Keratinocyte (primary cell): ENCODE measurements around the gene HINFP. TPM values are rescaled to one million over a fixed set of nuclear protein-coding genes. Genes with fewer than 3 reads are reported as not detected.

ENCODE experiments used
- DNase-seq: peaks from one replicate; pipeline ENCODE4 v3.0.0-alpha.2; 2011; ENCODE audit warnings: low read depth, missing footprints, low spot score
- FAIRE-seq: peaks from 2 replicates; lab custom pipeline; 2011; peaks lifted over from hg19 to GRCh38; lab: Jason Lieb, UNC
- H2AFZ ChIP-seq: 2 replicates; pipeline ENCODE4 v1.6.0; 2012; ENCODE audit warnings: low read length, control low read depth, inconsistent platforms; ENCODE audit not compliant: control insufficient read depth
- H3K27ac ChIP-seq: 2 replicates; pipeline ENCODE4 v1.5.1; 2011; ENCODE audit warnings: low read length; ENCODE audit not compliant: control insufficient read depth, insufficient read depth
- H3K27me3 ChIP-seq: 3 replicates; pipeline ENCODE4 v1.6.0; 2011; ENCODE audit warnings: low read length; ENCODE audit not compliant: control insufficient read depth, insufficient read depth; ENCODE audit errors: extremely low read depth
- H3K36me3 ChIP-seq, 2 experiments: 2 replicates in 1 of 2; 3 replicates in 1 of 2; pipeline ENCODE4 v1.5.1; 2011; ENCODE audit warnings: low read length in 2 of 2, mild to moderate bottlenecking in 1 of 2; ENCODE audit not compliant: control insufficient read depth in 2 of 2, insufficient read depth in 2 of 2; ENCODE audit errors: extremely low read depth in 1 of 2
- H3K4me1 ChIP-seq: 3 replicates; pipeline ENCODE4 v1.5.1; 2011; ENCODE audit warnings: low read length; ENCODE audit not compliant: control insufficient read depth, insufficient read depth; ENCODE audit errors: extremely low read depth
- H3K4me2 ChIP-seq: 3 replicates; pipeline ENCODE4 v1.6.0; 2011; ENCODE audit warnings: low read depth, low read length; ENCODE audit not compliant: control insufficient read depth, insufficient read depth; ENCODE audit errors: extremely low read depth
- H3K4me3 ChIP-seq, 3 experiments: fragments of 200-600 bp in 1 of 3; sonication (generic) in 1 of 3; 2 replicates in 2 of 3; 3 replicates in 1 of 3; pipeline ENCODE4 v1.5.1; 2011 to 2016; ENCODE audit warnings: low read length in 3 of 3, mild to moderate bottlenecking in 3 of 3, control low read depth in 2 of 3, inconsistent platforms in 1 of 3, low read depth in 1 of 3, mixed read lengths in 1 of 3, mixed run types in 1 of 3, moderate library complexity in 1 of 3; ENCODE audit not compliant: control insufficient read depth in 2 of 3, insufficient read depth in 2 of 3; ENCODE audit errors: extremely low read depth in 1 of 3
- H3K79me2 ChIP-seq: 2 replicates; pipeline ENCODE4 v1.6.0; 2012; ENCODE audit warnings: low read length; ENCODE audit not compliant: control insufficient read depth, insufficient read depth
- H3K9ac ChIP-seq: 3 replicates; pipeline ENCODE4 v1.6.0; 2011; ENCODE audit warnings: low read length; ENCODE audit not compliant: control insufficient read depth, insufficient read depth; ENCODE audit errors: extremely low read depth
- H3K9me1 ChIP-seq: 3 replicates; pipeline ENCODE4 v1.6.0; 2011; ENCODE audit warnings: low read length; ENCODE audit not compliant: control insufficient read depth, insufficient read depth; ENCODE audit errors: extremely low read depth
- H3K9me3 ChIP-seq: 2 replicates; pipeline ENCODE4 v1.5.1; 2012; ENCODE audit warnings: low read depth, low read length; ENCODE audit not compliant: control insufficient read depth
- H4K20me1 ChIP-seq: 3 replicates; pipeline ENCODE4 v1.6.0; 2011; ENCODE audit warnings: low read length; ENCODE audit not compliant: control insufficient read depth, insufficient read depth; ENCODE audit errors: extremely low read depth
- EZH2 ChIP-seq: IDR thresholded peaks from one replicate; pipeline ENCODE4 v1.6.1; 2012; ENCODE audit warnings: inconsistent platforms, mild to moderate bottlenecking, low read length, moderate library complexity
- dilution Hi-C: fragments of 300-500 bp; cut with MboI; formaldehyde crosslinking; loops from one replicate; pipeline ENCODE4 v1.7.0; 2020; ENCODE audit warnings: low sequenced_read_pairs; ENCODE audit not compliant: extremely low pct_ligation_motif_present
- polyA plus RNA-seq, 5 experiments: library from polyadenylated mRNA; depleted of rRNA in 3 of 5; stranded (reverse) in 3 of 5; stranded (forward) in 1 of 5; unstranded in 1 of 5; fragments of >200 nt; gene quantifications; 1 replicate in 1 of 5; 2 replicates in 3 of 5; 3 replicates in 1 of 5; pipeline versions ENCODE4 v1.2.1 to v1.2.3, GENCODE V29; 2011 to 2012; ENCODE audit warnings: missing spikeins in 2 of 5, low read depth in 1 of 5, low replicate concordance in 1 of 5
- TF ChIP-seq, protein P1 (sequence below), 3 experiments: IDR thresholded peaks in 1 of 3; conservative IDR thresholded peaks in 1 of 3; optimal IDR thresholded peaks in 1 of 3; 2 replicates in 2 of 3; 3 replicates in 1 of 3; pipeline versions ENCODE3 to v1.5.1; 2011; ENCODE audit warnings: low read length in 3 of 3, mild to moderate bottlenecking in 3 of 3, moderate library complexity in 2 of 3, control low read depth in 1 of 3, inconsistent platforms in 1 of 3; ENCODE audit not compliant: insufficient read depth in 2 of 3; ENCODE audit errors: extremely low read depth in 1 of 3

HINFP gene
- polyA plus RNA-seq, 1 donor (not counting 4 experiments of a cell fraction or from before 2014, with no cell fraction given), result 15.6 TPM

DNA sequence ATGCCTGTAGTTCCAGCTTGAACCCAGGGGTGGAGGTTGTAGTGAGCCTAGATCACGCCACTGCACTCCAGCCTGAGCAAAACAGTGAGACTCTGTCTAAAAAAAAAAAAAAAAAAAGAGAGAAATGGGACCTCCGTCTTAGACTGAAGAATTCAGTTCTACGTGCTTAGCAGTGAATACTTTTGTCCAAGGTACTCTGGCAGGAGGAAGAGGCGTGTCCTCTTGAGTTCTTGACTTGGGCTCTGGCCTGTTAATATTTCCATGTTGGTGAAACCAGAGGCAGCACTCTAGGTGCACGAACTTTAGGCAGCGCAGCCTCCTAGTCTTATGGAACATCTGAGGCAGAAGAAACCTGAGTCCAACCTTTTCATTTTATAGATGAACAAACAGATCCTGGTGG, 34.3 kb upstream of the HINFP start:
- no peak overlapping the region for H3K4me3 ChIP-seq
- H3K36me3 ChIP-seq, result peaks cover 12 to 19% of the 10 kb centered on the region in 2 experiments
- dilution Hi-C loops, result no loop called here
- no peaks in the 10 kb centered on the region for H4K20me1 ChIP-seq
- peak overlapping the region; percentile 46 for H3K4me2 ChIP-seq
- no peak overlapping the region for H3K27ac ChIP-seq
- FAIRE-seq (no peak), DNase-seq (no peak)
- H2AFZ ChIP-seq, result no peak overlapping the region
- no peaks in the 10 kb centered on the region for H3K9me3 ChIP-seq
- no peaks in the 10 kb centered on the region for H3K27me3 ChIP-seq
- H3K9ac ChIP-seq, result no peak overlapping the region
- H3K4me1 ChIP-seq, result peaks cover 23% of the 10 kb centered on the region
- peaks cover 20% of the 10 kb centered on the region for H3K79me2 ChIP-seq
- H3K9me1 ChIP-seq, result no peaks in the 10 kb centered on the region
- no peak for TF ChIP-seq EZH2
- TF ChIP-seq, protein P1, sequence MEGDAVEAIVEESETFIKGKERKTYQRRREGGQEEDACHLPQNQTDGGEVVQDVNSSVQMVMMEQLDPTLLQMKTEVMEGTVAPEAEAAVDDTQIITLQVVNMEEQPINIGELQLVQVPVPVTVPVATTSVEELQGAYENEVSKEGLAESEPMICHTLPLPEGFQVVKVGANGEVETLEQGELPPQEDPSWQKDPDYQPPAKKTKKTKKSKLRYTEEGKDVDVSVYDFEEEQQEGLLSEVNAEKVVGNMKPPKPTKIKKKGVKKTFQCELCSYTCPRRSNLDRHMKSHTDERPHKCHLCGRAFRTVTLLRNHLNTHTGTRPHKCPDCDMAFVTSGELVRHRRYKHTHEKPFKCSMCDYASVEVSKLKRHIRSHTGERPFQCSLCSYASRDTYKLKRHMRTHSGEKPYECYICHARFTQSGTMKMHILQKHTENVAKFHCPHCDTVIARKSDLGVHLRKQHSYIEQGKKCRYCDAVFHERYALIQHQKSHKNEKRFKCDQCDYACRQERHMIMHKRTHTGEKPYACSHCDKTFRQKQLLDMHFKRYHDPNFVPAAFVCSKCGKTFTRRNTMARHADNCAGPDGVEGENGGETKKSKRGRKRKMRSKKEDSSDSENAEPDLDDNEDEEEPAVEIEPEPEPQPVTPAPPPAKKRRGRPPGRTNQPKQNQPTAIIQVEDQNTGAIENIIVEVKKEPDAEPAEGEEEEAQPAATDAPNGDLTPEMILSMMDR (optimal IDR thresholded peaks at IDR 0.05 in 1 of 3, IDR thresholded peaks at IDR 0.05 in 1 of 3, conservative IDR thresholded peaks at IDR 0.05 in 1 of 3; ENCODE audit: extremely low read depth in 1 of 3, insufficient read depth in 2 of 3, low read length in 3 of 3), result no peak

DNA sequence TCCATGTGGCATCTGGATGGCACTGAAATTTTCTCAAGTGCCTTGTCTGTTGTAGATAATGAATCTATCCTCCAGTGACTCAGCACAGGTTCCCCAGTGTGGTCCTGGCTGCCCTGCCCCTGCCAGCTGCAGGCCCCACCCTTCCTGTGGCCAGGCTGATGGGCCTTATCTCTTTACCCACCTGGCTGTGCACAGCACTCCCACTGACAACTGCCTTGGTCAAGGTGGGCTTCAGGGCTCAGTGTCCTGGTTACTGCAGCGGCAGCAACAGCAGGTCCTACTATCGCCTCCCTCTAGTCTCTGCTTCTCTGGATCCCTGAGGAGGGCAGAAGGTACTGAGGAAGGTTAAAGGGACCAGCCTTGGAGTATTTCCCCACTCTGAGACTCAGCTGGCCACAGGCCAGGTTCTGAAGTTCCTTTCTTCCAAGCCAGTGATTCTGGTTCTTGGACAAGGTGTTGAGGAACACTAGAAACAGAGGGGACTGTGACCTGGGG, 33.6 kb upstream of the HINFP start:
- Histone ChIP-seq H3K4me3 (no peak overlapping the region), H3K4me1 (peaks cover 27% of the 10 kb centered on the region), H4K20me1 (no peaks in the 10 kb centered on the region), H3K27me3 (no peaks in the 10 kb centered on the region), H3K9me3 (no peaks in the 10 kb centered on the region), H3K9me1 (no peaks in the 10 kb centered on the region), H3K36me3 (peaks cover 19 to 22% of the 10 kb centered on the region in 2 experiments), H3K4me2 (peak overlapping the region; percentile 46), H3K27ac (no peak overlapping the region), H3K9ac (no peak overlapping the region), H3K79me2 (peaks cover 26% of the 10 kb centered on the region), H2AFZ (no peak overlapping the region)
- dilution Hi-C loops, result no loop called here
- FAIRE-seq (no peak), DNase-seq (no peak)
- TF ChIP-seq EZH2, result no peak
- TF ChIP-seq, protein P1 (optimal IDR thresholded peaks at IDR 0.05 in 1 of 3, IDR thresholded peaks at IDR 0.05 in 1 of 3, conservative IDR thresholded peaks at IDR 0.05 in 1 of 3; ENCODE audit: extremely low read depth in 1 of 3, insufficient read depth in 2 of 3, low read length in 3 of 3), result no peak
